Measurements from ENCODE around the gene CMYA5. TPM values are rescaled to one million over a fixed set of nuclear protein-coding genes. Genes with fewer than 3 reads are reported as not detected.
"Not testable (repeated sequence)": the region's sequence is repeated elsewhere in the genome, so short reads cannot be mapped to it uniquely, and the experiment has no call there.

Gene CMYA5
- total RNA-seq, 4 donors from 2014 or later: 15.8 to 49.4 (median 27.0) TPM

GRCh38 chr5:79754865-79755555 is 65.4 kb downstream of the CMYA5 start:
- Histone ChIP-seq H3K4me3 (no peak overlapping the region), H3K4me1 (peaks cover 0 to 4% of the 10 kb centered on the region in 2 donors), H3K27me3 (no peaks in the 10 kb centered on the region), H3K36me3 (no peaks in the 10 kb centered on the region), H3K9me3 (no peaks in the 10 kb centered on the region), H3K27ac (no peak overlapping the region)
- TF ChIP-seq POLR2A (IDR thresholded peaks at IDR 0.05): no peak
- TF ChIP-seq CTCF (IDR thresholded peaks at IDR 0.05): no peak
- intact Hi-C loops (cut with DNase I; ENCODE audit: low total_unique reads): no loop called here
- DNase-seq: no peak

GRCh38 chr5:79756076-79756475 is 66.4 kb downstream of the CMYA5 start:
- Histone ChIP-seq H3K4me1 (peaks cover 0 to 4% of the 10 kb centered on the region in 2 donors), H3K9me3 (no peaks in the 10 kb centered on the region), H3K4me3 (no peak overlapping the region), H3K27ac (no peak overlapping the region), H3K36me3 (no peaks in the 10 kb centered on the region), H3K27me3 (no peaks in the 10 kb centered on the region)
- no peak for TF ChIP-seq CTCF (IDR thresholded peaks at IDR 0.05)
- no peak for TF ChIP-seq POLR2A (IDR thresholded peaks at IDR 0.05)
- intact Hi-C loops (cut with DNase I; ENCODE audit: low total_unique reads): no loop called here
- DNase-seq: no peak

- peak in 1 of 2 donors; percentile 50 for DNase-seq
- no peaks in the 10 kb centered on the region for H3K9me3 ChIP-seq
- TF ChIP-seq CTCF (IDR thresholded peaks at IDR 0.05): no peak
- TF ChIP-seq POLR2A (IDR thresholded peaks at IDR 0.05): no peak
- H3K4me1 ChIP-seq: no peaks in the 10 kb centered on the region
- peak overlapping the region; percentile 2 to 39 for H3K27ac ChIP-seq
- no peak overlapping the region for H3K4me3 ChIP-seq
- H3K27me3 ChIP-seq: no peaks in the 10 kb centered on the region
- intact Hi-C loops (cut with DNase I; ENCODE audit: low total_unique reads): no loop called here
- H3K36me3 ChIP-seq: no peaks in the 10 kb centered on the region
These were observed 69.8 kb downstream of the CMYA5 start for GRCh38 chr5:79759436-79759835.

GRCh38 chr5:79759848-79760247 is 70.2 kb downstream of the CMYA5 start:
- H3K27me3 ChIP-seq: no peaks in the 10 kb centered on the region
- H3K36me3 ChIP-seq: no peaks in the 10 kb centered on the region
- H3K4me3 ChIP-seq: no peak overlapping the region
- H3K4me1 ChIP-seq: no peaks in the 10 kb centered on the region
- no peak overlapping the region for H3K27ac ChIP-seq
- no peak for DNase-seq
- no peaks in the 10 kb centered on the region for H3K9me3 ChIP-seq
- intact Hi-C loops (cut with DNase I; ENCODE audit: low total_unique reads): no loop called here
- TF ChIP-seq CTCF (IDR thresholded peaks at IDR 0.05): no peak

- H3K4me1 ChIP-seq: no peaks in the 10 kb centered on the region
- no peak overlapping the region for H3K4me3 ChIP-seq
- H3K36me3 ChIP-seq: no peaks in the 10 kb centered on the region
- TF ChIP-seq POLR2A (IDR thresholded peaks at IDR 0.05) (no peak), CTCF (IDR thresholded peaks at IDR 0.05) (no peak)
- no peaks in the 10 kb centered on the region for H3K27me3 ChIP-seq
- H3K9me3 ChIP-seq: no peaks in the 10 kb centered on the region
- H3K27ac ChIP-seq: no peak overlapping the region
- intact Hi-C loops (cut with DNase I; ENCODE audit: low total_unique reads): no loop called here
- DNase-seq: no peak
These were observed 73.3 kb downstream of the CMYA5 start for GRCh38 chr5:79762929-79763328.

- DNase-seq; H3K27ac ChIP-seq; H3K27me3 ChIP-seq; H3K9me3 ChIP-seq; H3K4me1 ChIP-seq; H3K36me3 ChIP-seq; H3K4me3 ChIP-seq; intact Hi-C loops (cut with DNase I; ENCODE audit: low total_unique reads): not testable (repeated sequence)
These were observed 74.5 kb downstream of the CMYA5 start for GRCh38 chr5:79764147-79764546.
